K562 (cell line): ENCODE data around the gene GLYAT. TPM values are rescaled to one million over a fixed set of nuclear protein-coding genes. Genes with fewer than 3 reads are reported as not detected.

Experiments
- CHD1 ChIP-seq: fragments of 200-600 bp; sonication (generic); IDR thresholded peaks from one replicate; pipeline ENCODE4 v1.6.1; 2012; ENCODE audit warnings: mild to moderate bottlenecking, moderate library complexity, low read length, inconsistent platforms
- CUX1 ChIP-seq: fragments of 200-800 bp; sonication (Bioruptor generic); IDR thresholded peaks from 2 replicates; pipeline ENCODE4 v1.6.1; 2016; ENCODE audit warnings: missing genetic modification characterization, missing compliant biosample characterization
- ID3 ChIP-seq, 2 experiments: fragments of 250-450 bp in 1 of 2; fragments of 450-650 bp in 1 of 2; sonication (Bioruptor Pico) in 1 of 2; IDR thresholded peaks; 2 replicates each; pipeline versions ENCODE4 v1.6.1 to v1.8.0; 2016 to 2021; ENCODE audit warnings: mild to moderate bottlenecking in 2 of 2, moderate library complexity in 2 of 2, missing compliant biosample characterization in 1 of 2, missing genetic modification characterization in 1 of 2
- RAD21 ChIP-seq, 2 experiments: fragments of 250-450 bp in 1 of 2; fragments of 450-650 bp in 1 of 2; sonication (Bioruptor Pico) in 1 of 2; formaldehyde crosslinking in 1 of 2; IDR thresholded peaks in 1 of 2; conservative IDR thresholded peaks in 1 of 2; 2 replicates each; pipeline versions ENCODE4 v1.4.0 to v1.8.0; 2020 to 2022; ENCODE audit warnings: mild to moderate bottlenecking in 2 of 2, moderate library complexity in 1 of 2
- SMARCC2 ChIP-seq: fragments of 450-650 bp; IDR thresholded peaks from 2 replicates; pipeline ENCODE4 v1.6.1; 2017; ENCODE audit warnings: antibody characterized with exemption, moderate library complexity, mild to moderate bottlenecking, low read depth
- SMC3 ChIP-seq: conservative IDR thresholded peaks from 2 replicates; pipeline ENCODE4 v1.6.1; 2011; ENCODE audit warnings: low read depth, low read length, improper control_type of control experiment; ENCODE audit not compliant: insufficient read depth
- SP1 ChIP-seq: sonication (generic); formaldehyde crosslinking; IDR thresholded peaks from 2 replicates; pipeline ENCODE4 v1.8.1; 2022; ENCODE audit warnings: mild to moderate bottlenecking, missing genetic modification reagents
- SRSF7 ChIP-seq: fragments of 200-400 bp; formaldehyde crosslinking; optimal IDR thresholded peaks from 2 replicates; pipeline ENCODE3; 2017; ENCODE audit warnings: mild to moderate bottlenecking, low read depth, low read length
- STAT5B ChIP-seq: fragments of 250-450 bp; sonication (Bioruptor Pico); IDR thresholded peaks from 2 replicates; pipeline ENCODE4 v1.8.0; 2021; ENCODE audit warnings: mild to moderate bottlenecking, inconsistent platforms
- ZBTB7A ChIP-seq: IDR thresholded peaks from 2 replicates; pipeline ENCODE4 v1.6.1; 2011; ENCODE audit warnings: low read depth, mild to moderate bottlenecking, low read length, moderate library complexity, borderline replicate concordance; ENCODE audit not compliant: control insufficient read depth
- ZNF780A ChIP-seq: fragments of 250-450 bp; sonication (Bioruptor Pico); IDR thresholded peaks from 2 replicates; pipeline ENCODE4 v1.5.0; 2021; ENCODE audit warnings: mild to moderate bottlenecking
- polyA plus RNA-seq, 8 experiments: library from polyadenylated mRNA; depleted of rRNA in 4 of 8; stranded (reverse) in 5 of 8; unstranded in 3 of 8; fragments of >200 nt; fragmentation: Nextera tagmentation in 2 of 8; fragmentation: Illumina TruSeq in 1 of 8; extraction: Ambion mirVana in 2 of 8; extraction: Trizol in 1 of 8; gene quantifications; 2 replicates each; pipeline versions ENCODE4 v1.2.1 to v1.2.3, GENCODE V29; 2011 to 2014; ENCODE audit warnings: inconsistent platforms in 1 of 8, missing spikeins in 1 of 8
- total RNA-seq, 7 experiments: library from RNA; depleted of rRNA in 6 of 7; stranded (reverse); fragments of >200 nt in 6 of 7; fragmentation: Illumina TruSeq in 2 of 7; extraction: Trizol in 2 of 7; gene quantifications; 2 replicates each; pipeline versions ENCODE4 v1.2.1 to v1.2.3, GENCODE V29; 2011 to 2021; ENCODE audit warnings: low replicate concordance in 1 of 7
- TF ChIP-seq, protein P1 (sequence below): sonication (generic); formaldehyde crosslinking; IDR thresholded peaks from 2 replicates; pipeline ENCODE4 v1.8.1; 2022; ENCODE audit warnings: missing genetic modification reagents
- TF ChIP-seq, protein P2 (sequence below): fragments of 450-650 bp; formaldehyde crosslinking; IDR thresholded peaks from 2 replicates; pipeline ENCODE4 v1.4.0; 2022; ENCODE audit warnings: missing genetic modification characterization
- TF ChIP-seq, protein P3 (sequence below): fragments of 250-450 bp; sonication (Bioruptor Pico); IDR thresholded peaks from 2 replicates; pipeline ENCODE4 v1.5.0; 2020; ENCODE audit warnings: mild to moderate bottlenecking

Gene GLYAT
- total and polyA plus RNA-seq, 9 of the 15 experiments (the other 6 are each of a cell fraction or from before 2014, with no cell fraction given), result not detected

DNA sequence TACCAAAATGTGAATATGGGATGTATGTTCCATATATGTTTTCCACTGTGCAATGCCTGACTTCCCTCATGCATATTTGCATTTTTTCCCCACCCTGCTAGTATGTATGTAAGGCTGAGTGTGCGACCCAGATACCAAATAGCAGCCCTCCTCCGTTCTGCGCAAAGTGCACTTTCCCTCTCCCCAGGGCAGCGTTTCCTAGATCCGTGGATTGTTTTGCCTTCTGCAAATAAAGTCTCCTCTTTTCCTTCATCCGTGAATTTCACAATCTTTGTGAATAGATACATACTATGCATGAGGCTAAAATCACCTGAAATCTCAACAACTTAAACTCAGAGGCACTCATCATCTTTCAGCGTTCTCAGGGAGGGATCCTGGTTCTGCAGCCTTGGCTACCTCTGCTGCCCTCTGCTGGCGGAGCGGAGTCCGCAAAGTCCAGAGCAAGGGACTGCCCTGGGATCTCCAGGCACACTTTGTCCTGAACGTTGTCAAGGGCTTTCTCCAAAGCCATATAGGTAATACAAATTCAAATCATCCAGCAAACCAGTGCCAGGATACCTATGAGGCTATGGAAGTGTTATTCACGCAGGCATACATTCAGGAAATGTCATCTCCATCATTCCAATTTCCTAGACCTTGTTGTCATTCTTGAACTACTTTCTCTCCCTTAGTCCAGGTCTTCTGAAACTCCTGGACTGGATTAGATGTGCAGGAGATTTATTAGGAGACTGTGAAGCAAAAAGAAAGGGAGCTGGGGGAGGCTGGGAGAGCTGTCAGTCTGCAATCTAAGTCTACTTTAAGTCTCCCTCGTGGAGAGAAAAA lies 56.2 kb downstream of the GLYAT start (continued):
- peak; percentile 63 for TF ChIP-seq SMC3
- no peak for TF ChIP-seq SMARCC2
- TF ChIP-seq, protein P1, sequence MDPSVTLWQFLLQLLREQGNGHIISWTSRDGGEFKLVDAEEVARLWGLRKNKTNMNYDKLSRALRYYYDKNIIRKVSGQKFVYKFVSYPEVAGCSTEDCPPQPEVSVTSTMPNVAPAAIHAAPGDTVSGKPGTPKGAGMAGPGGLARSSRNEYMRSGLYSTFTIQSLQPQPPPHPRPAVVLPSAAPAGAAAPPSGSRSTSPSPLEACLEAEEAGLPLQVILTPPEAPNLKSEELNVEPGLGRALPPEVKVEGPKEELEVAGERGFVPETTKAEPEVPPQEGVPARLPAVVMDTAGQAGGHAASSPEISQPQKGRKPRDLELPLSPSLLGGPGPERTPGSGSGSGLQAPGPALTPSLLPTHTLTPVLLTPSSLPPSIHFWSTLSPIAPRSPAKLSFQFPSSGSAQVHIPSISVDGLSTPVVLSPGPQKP (CRISPR knock-in tag), result no peak
- TF ChIP-seq, protein P2, sequence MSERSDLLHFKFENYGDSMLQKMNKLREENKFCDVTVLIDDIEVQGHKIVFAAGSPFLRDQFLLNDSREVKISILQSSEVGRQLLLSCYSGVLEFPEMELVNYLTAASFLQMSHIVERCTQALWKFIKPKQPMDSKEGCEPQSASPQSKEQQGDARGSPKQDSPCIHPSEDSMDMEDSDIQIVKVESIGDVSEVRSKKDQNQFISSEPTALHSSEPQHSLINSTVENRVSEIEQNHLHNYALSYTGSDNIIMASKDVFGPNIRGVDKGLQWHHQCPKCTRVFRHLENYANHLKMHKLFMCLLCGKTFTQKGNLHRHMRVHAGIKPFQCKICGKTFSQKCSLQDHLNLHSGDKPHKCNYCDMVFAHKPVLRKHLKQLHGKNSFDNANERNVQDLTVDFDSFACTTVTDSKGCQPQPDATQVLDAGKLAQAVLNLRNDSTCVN, result no peak
- TF ChIP-seq ID3 (CRISPR knock-in tag; IDR thresholded peaks at IDR 0.05), result no peak
- TF ChIP-seq ID3 (tag; IDR thresholded peaks at IDR 0.05), result no peak
- TF ChIP-seq CUX1, result no peak
- no peak for TF ChIP-seq ZNF780A (CRISPR knock-in tag)
- TF ChIP-seq CHD1, result no peak
- peak; percentile 71 to 78 for TF ChIP-seq RAD21 (CRISPR knock-in tag; conservative IDR thresholded peaks at IDR 0.05 in 1 of 2, IDR thresholded peaks at IDR 0.05 in 1 of 2)
- TF ChIP-seq SRSF7, result no peak
- no peak for TF ChIP-seq ZBTB7A
- TF ChIP-seq, protein P3, sequence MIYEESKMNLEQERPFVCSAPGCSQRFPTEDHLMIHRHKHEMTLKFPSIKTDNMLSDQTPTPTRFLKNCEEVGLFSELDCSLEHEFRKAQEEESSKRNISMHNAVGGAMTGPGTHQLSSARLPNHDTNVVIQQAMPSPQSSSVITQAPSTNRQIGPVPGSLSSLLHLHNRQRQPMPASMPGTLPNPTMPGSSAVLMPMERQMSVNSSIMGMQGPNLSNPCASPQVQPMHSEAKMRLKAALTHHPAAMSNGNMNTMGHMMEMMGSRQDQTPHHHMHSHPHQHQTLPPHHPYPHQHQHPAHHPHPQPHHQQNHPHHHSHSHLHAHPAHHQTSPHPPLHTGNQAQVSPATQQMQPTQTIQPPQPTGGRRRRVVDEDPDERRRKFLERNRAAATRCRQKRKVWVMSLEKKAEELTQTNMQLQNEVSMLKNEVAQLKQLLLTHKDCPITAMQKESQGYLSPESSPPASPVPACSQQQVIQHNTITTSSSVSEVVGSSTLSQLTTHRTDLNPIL (CRISPR knock-in tag), result no peak
- no peak for TF ChIP-seq SP1 (CRISPR knock-in tag)
- TF ChIP-seq STAT5B, result no peak
